ENCODE measurements around the gene SPPL2B. TPM values are rescaled to one million over a fixed set of nuclear protein-coding genes. Genes with fewer than 3 reads are reported as not detected.

SPPL2B gene
- total and polyA plus RNA-seq, 2 experiments from 2014 or later = 23.5 to 51.0 TPM

- no peaks in the 10 kb centered on the region for H3K36me3 Mint-ChIP-seq (ENCODE audit: low read depth)
These were observed 15.5 kb upstream of the SPPL2B start for GRCh38 chr19:2312820-2313501.

GRCh38 chr19:2315121-2315817 lies 13.2 kb upstream of the SPPL2B start:
- ATAC-seq = no peak
- Mint-ChIP-seq H3K36me3 (ENCODE audit: low read depth) (no peaks in the 10 kb centered on the region), H3K4me3 (no peak overlapping the region), H3K9me3 (peaks cover 6% of the 10 kb centered on the region; the same call in 1 of the 3 replicates), H3K27me3 (ENCODE audit: insufficient read depth, low read depth, poor library complexity) (peaks cover 9% of the 10 kb centered on the region), H3K27ac (no peak overlapping the region), H3K4me1 (no peaks in the 10 kb centered on the region; the same call in 2 of the 3 replicates)
- Histone ChIP-seq H3K79me2 (replicated peaks; ENCODE audit: insufficient read depth) (no peaks in the 10 kb centered on the region), H3K4me1 (ENCODE audit: insufficient read depth) (no peaks in the 10 kb centered on the region), H4K20me1 (replicated peaks; ENCODE audit: insufficient read depth) (no peaks in the 10 kb centered on the region), H3K27ac (ENCODE audit: low read depth) (no peak overlapping the region), H3K4me3 (no peak overlapping the region), H3F3A (replicated peaks; ENCODE audit: low read depth) (no peaks in the 10 kb centered on the region), H2AFZ (no peak overlapping the region), H3K36me3 (ENCODE audit: insufficient read depth) (no peaks in the 10 kb centered on the region), H3K4me2 (no peak overlapping the region), H3K27me3 (ENCODE audit: insufficient read depth) (no peaks in the 10 kb centered on the region), H3K9me2 (ENCODE audit: insufficient read depth) (no peaks in the 10 kb centered on the region)
- no peak for DNase-seq (ENCODE audit: low spot score)
- TF ChIP-seq ZNF114 (CRISPR knock-in tag; IDR thresholded peaks at IDR 0.05) (no peak), ZNF331 (CRISPR knock-in tag; IDR thresholded peaks at IDR 0.05; ENCODE audit: low read depth) (no peak), EZH2 (IDR thresholded peaks at IDR 0.05; ENCODE audit: low read depth, unreplicated experiment) (no peak), ETS1 (IDR thresholded peaks at IDR 0.05) (no peak), CREB1 (CRISPR knock-in tag; IDR thresholded peaks at IDR 0.05; ENCODE audit: low read depth) (no peak), NANOG (IDR thresholded peaks at IDR 0.05; ENCODE audit: borderline replicate concordance) (no peak), POLR2AphosphoS5 (IDR thresholded peaks at IDR 0.05; ENCODE audit: low read depth) (no peak), STAT1 (IDR thresholded peaks at IDR 0.05; ENCODE audit: unreplicated experiment) (no peak)
- TF ChIP-seq, protein P1, sequence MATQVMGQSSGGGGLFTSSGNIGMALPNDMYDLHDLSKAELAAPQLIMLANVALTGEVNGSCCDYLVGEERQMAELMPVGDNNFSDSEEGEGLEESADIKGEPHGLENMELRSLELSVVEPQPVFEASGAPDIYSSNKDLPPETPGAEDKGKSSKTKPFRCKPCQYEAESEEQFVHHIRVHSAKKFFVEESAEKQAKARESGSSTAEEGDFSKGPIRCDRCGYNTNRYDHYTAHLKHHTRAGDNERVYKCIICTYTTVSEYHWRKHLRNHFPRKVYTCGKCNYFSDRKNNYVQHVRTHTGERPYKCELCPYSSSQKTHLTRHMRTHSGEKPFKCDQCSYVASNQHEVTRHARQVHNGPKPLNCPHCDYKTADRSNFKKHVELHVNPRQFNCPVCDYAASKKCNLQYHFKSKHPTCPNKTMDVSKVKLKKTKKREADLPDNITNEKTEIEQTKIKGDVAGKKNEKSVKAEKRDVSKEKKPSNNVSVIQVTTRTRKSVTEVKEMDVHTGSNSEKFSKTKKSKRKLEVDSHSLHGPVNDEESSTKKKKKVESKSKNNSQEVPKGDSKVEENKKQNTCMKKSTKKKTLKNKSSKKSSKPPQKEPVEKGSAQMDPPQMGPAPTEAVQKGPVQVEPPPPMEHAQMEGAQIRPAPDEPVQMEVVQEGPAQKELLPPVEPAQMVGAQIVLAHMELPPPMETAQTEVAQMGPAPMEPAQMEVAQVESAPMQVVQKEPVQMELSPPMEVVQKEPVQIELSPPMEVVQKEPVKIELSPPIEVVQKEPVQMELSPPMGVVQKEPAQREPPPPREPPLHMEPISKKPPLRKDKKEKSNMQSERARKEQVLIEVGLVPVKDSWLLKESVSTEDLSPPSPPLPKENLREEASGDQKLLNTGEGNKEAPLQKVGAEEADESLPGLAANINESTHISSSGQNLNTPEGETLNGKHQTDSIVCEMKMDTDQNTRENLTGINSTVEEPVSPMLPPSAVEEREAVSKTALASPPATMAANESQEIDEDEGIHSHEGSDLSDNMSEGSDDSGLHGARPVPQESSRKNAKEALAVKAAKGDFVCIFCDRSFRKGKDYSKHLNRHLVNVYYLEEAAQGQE (IDR thresholded peaks at IDR 0.05; ENCODE audit: unreplicated experiment) = no peak

More at GRCh38 chr19:2312820-2313501, 15.5 kb upstream of the SPPL2B start:
- Histone ChIP-seq H3K9me2 (ENCODE audit: insufficient read depth) (no peaks in the 10 kb centered on the region), H3K27me3 (ENCODE audit: insufficient read depth) (peaks cover 18% of the 10 kb centered on the region), H4K20me1 (replicated peaks; ENCODE audit: insufficient read depth) (no peaks in the 10 kb centered on the region), H3K36me3 (ENCODE audit: insufficient read depth) (no peaks in the 10 kb centered on the region), H3K79me2 (replicated peaks; ENCODE audit: insufficient read depth) (no peaks in the 10 kb centered on the region), H3K27ac (ENCODE audit: low read depth) (no peak overlapping the region), H3K4me2 (peak overlapping the region; percentile 48; the same call in 1 of the 2 replicates), H3F3A (replicated peaks; ENCODE audit: low read depth) (no peaks in the 10 kb centered on the region), H2AFZ (no peak overlapping the region), H3K4me3 (no peak overlapping the region), H3K4me1 (ENCODE audit: insufficient read depth) (no peaks in the 10 kb centered on the region)
- TF ChIP-seq, protein P2, sequence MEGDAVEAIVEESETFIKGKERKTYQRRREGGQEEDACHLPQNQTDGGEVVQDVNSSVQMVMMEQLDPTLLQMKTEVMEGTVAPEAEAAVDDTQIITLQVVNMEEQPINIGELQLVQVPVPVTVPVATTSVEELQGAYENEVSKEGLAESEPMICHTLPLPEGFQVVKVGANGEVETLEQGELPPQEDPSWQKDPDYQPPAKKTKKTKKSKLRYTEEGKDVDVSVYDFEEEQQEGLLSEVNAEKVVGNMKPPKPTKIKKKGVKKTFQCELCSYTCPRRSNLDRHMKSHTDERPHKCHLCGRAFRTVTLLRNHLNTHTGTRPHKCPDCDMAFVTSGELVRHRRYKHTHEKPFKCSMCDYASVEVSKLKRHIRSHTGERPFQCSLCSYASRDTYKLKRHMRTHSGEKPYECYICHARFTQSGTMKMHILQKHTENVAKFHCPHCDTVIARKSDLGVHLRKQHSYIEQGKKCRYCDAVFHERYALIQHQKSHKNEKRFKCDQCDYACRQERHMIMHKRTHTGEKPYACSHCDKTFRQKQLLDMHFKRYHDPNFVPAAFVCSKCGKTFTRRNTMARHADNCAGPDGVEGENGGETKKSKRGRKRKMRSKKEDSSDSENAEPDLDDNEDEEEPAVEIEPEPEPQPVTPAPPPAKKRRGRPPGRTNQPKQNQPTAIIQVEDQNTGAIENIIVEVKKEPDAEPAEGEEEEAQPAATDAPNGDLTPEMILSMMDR (conservative IDR thresholded peaks at IDR 0.05; ENCODE audit: low read depth in 2 of 2) = 0 out of 4 replicates have a peak, but pooled peaks of 1 of the 2 experiments have one; percentile 7
- no peak for TF ChIP-seq NANOG (IDR thresholded peaks at IDR 0.05; ENCODE audit: borderline replicate concordance)
- Mint-ChIP-seq H3K27me3 (ENCODE audit: insufficient read depth, low read depth, poor library complexity) (peaks cover 24% of the 10 kb centered on the region), H3K27ac (no peak overlapping the region), H3K9me3 (peaks cover 6% of the 10 kb centered on the region; the same call in 1 of the 3 replicates), H3K4me1 (peaks cover 3% of the 10 kb centered on the region; the same call in 2 of the 3 replicates), H3K4me3 (no peak overlapping the region)
- peak; percentile 55 for ATAC-seq
- DNase-seq (ENCODE audit: low spot score) = peak; percentile 91
